ENCODE results near the gene PMPCA. TPM values are rescaled to one million over a fixed set of nuclear protein-coding genes. Genes with fewer than 3 reads are reported as not detected.

PMPCA gene
- total RNA-seq, 1 donor from 2014 or later = 61.3 TPM

GRCh38 chr9:136386018-136386417 lies 24.4 kb upstream of the PMPCA start:
- no peak for DNase-seq (ENCODE audit: low spot score)
- no peak overlapping the region for H3K4me3 Mint-ChIP-seq (ENCODE audit: unreplicated experiment)
- H3K9me3 Mint-ChIP-seq (ENCODE audit: unreplicated experiment) = no peaks in the 10 kb centered on the region
- no peaks in the 10 kb centered on the region for H3K4me1 Mint-ChIP-seq (ENCODE audit: unreplicated experiment)
- H3K27ac Mint-ChIP-seq (ENCODE audit: unreplicated experiment) = no peak overlapping the region
- peaks cover 1% of the 10 kb centered on the region for H3K27me3 Mint-ChIP-seq (ENCODE audit: unreplicated experiment)
- TF ChIP-seq CTCF (IDR thresholded peaks at IDR 0.05; ENCODE audit: unreplicated experiment) = no peak
- H3K36me3 Mint-ChIP-seq (ENCODE audit: low read depth, unreplicated experiment) = peaks cover 38% of the 10 kb centered on the region

- DNase-seq (ENCODE audit: low spot score) = no peak
- TF ChIP-seq CTCF (IDR thresholded peaks at IDR 0.05; ENCODE audit: unreplicated experiment) = no peak
- Mint-ChIP-seq H3K36me3 (ENCODE audit: low read depth, unreplicated experiment) (peaks cover 43% of the 10 kb centered on the region), H3K9me3 (ENCODE audit: unreplicated experiment) (no peaks in the 10 kb centered on the region), H3K4me1 (ENCODE audit: unreplicated experiment) (no peaks in the 10 kb centered on the region), H3K27ac (ENCODE audit: unreplicated experiment) (no peak overlapping the region), H3K27me3 (ENCODE audit: unreplicated experiment) (peaks cover 1% of the 10 kb centered on the region), H3K4me3 (ENCODE audit: unreplicated experiment) (peak overlapping the region; percentile 69)
These were observed 23.2 kb upstream of the PMPCA start for GRCh38 chr9:136387217-136387616.

- Mint-ChIP-seq H3K9me3 (ENCODE audit: unreplicated experiment) (no peaks in the 10 kb centered on the region), H3K4me1 (ENCODE audit: unreplicated experiment) (no peaks in the 10 kb centered on the region), H3K36me3 (ENCODE audit: low read depth, unreplicated experiment) (peaks cover 37% of the 10 kb centered on the region), H3K27me3 (ENCODE audit: unreplicated experiment) (no peaks in the 10 kb centered on the region), H3K4me3 (ENCODE audit: unreplicated experiment) (no peak overlapping the region), H3K27ac (ENCODE audit: unreplicated experiment) (no peak overlapping the region)
- DNase-seq (ENCODE audit: low spot score) = no peak
- TF ChIP-seq CTCF (IDR thresholded peaks at IDR 0.05; ENCODE audit: unreplicated experiment) = no peak
These were observed 21.1 kb upstream of the PMPCA start for GRCh38 chr9:136389396-136389795.

- no peak for TF ChIP-seq CTCF (IDR thresholded peaks at IDR 0.05; ENCODE audit: unreplicated experiment)
- no peak for DNase-seq (ENCODE audit: low spot score)
- Mint-ChIP-seq H3K9me3 (ENCODE audit: unreplicated experiment) (no peaks in the 10 kb centered on the region), H3K4me1 (ENCODE audit: unreplicated experiment) (no peaks in the 10 kb centered on the region), H3K27ac (ENCODE audit: unreplicated experiment) (no peak overlapping the region), H3K36me3 (ENCODE audit: low read depth, unreplicated experiment) (peaks cover 36% of the 10 kb centered on the region), H3K4me3 (ENCODE audit: unreplicated experiment) (no peak overlapping the region), H3K27me3 (ENCODE audit: unreplicated experiment) (no peaks in the 10 kb centered on the region)
These were observed 18.5 kb upstream of the PMPCA start for GRCh38 chr9:136391737-136392537.

Measured in endothelial cell (in vitro differentiated cells).